ENCODE data around the gene ARSJ.
A peak's percentile ranks its signal among the peaks of the same experiment; 100 is the strongest.

The ARSJ gene

GRCh38 chr4:113978105-113978504, 1.3 kb downstream of the ARSJ start:
- DNase-seq (ENCODE audit: low read depth in 2 of 2) = no peak
- H3K4me3 ChIP-seq (replicated peaks in 1 of 2; ENCODE audit: low read depth in 2 of 2, low read length in 2 of 2) = peak overlapping the region; percentile 79 to 80
- TF ChIP-seq CTCF (IDR thresholded peaks at IDR 0.05; ENCODE audit: low read depth, low read length) = no peak

- no peak for TF ChIP-seq CTCF (IDR thresholded peaks at IDR 0.05; ENCODE audit: low read depth, low read length)
- peak overlapping the region; percentile 79 to 80 for H3K4me3 ChIP-seq (replicated peaks in 1 of 2; ENCODE audit: low read depth in 2 of 2, low read length in 2 of 2)
- peak in 1 of 2 donors; percentile 39 for DNase-seq (ENCODE audit: low read depth in 2 of 2)
These were observed 2.0 kb downstream of the ARSJ start for GRCh38 chr4:113977526-113977855.

GRCh38 chr4:113976741-113977525, 2.5 kb downstream of the ARSJ start:
- TF ChIP-seq CTCF (IDR thresholded peaks at IDR 0.05; ENCODE audit: low read depth, low read length) = no peak

GRCh38 chr4:113975578-113975977, 3.9 kb downstream of the ARSJ start:
- no peak for TF ChIP-seq CTCF (IDR thresholded peaks at IDR 0.05; ENCODE audit: low read depth, low read length)
- DNase-seq (ENCODE audit: low read depth in 2 of 2) = no peak
- H3K4me3 ChIP-seq (replicated peaks in 1 of 2; ENCODE audit: low read depth in 2 of 2, low read length in 2 of 2) = peak overlapping the region; percentile 11 to 79

More at GRCh38 chr4:113976741-113977525, 2.5 kb downstream of the ARSJ start:
- no peak for DNase-seq (ENCODE audit: low read depth in 2 of 2)
- H3K4me3 ChIP-seq (replicated peaks in 1 of 2; ENCODE audit: low read depth in 2 of 2, low read length in 2 of 2) = peak overlapping the region; percentile 79 to 80

GRCh38 chr4:113974467-113974866, 5.0 kb downstream of the ARSJ start:
- no peak overlapping the region for H3K4me3 ChIP-seq (replicated peaks in 1 of 2; ENCODE audit: low read depth in 2 of 2, low read length in 2 of 2)
- TF ChIP-seq CTCF (IDR thresholded peaks at IDR 0.05; ENCODE audit: low read depth, low read length) = no peak
- DNase-seq (ENCODE audit: low read depth in 2 of 2) = no peak

- no peak for DNase-seq (ENCODE audit: low read depth in 2 of 2)
- no peak for TF ChIP-seq CTCF (IDR thresholded peaks at IDR 0.05; ENCODE audit: low read depth, low read length)
- H3K4me3 ChIP-seq (replicated peaks in 1 of 2; ENCODE audit: low read depth in 2 of 2, low read length in 2 of 2) = no peak overlapping the region
These were observed 6.1 kb downstream of the ARSJ start for GRCh38 chr4:113973345-113973744.

- no peak overlapping the region for H3K4me3 ChIP-seq (replicated peaks in 1 of 2; ENCODE audit: low read depth in 2 of 2, low read length in 2 of 2)
- TF ChIP-seq CTCF (IDR thresholded peaks at IDR 0.05; ENCODE audit: low read depth, low read length) = no peak
- DNase-seq (ENCODE audit: low read depth in 2 of 2) = no peak
These were observed 6.7 kb downstream of the ARSJ start for GRCh38 chr4:113972781-113973180.
